HuH-7 (cell line): ENCODE results near the gene MAP3K14.
"Not testable (repeated sequence)": the region's sequence is repeated elsewhere in the genome, so short reads cannot be mapped to it uniquely, and the experiment has no call there.

Source experiments
- DNase-seq: peaks from one replicate; pipeline ENCODE4 v3.0.0; 2011; ENCODE audit warnings: low spot score

MAP3K14 gene

DNA sequence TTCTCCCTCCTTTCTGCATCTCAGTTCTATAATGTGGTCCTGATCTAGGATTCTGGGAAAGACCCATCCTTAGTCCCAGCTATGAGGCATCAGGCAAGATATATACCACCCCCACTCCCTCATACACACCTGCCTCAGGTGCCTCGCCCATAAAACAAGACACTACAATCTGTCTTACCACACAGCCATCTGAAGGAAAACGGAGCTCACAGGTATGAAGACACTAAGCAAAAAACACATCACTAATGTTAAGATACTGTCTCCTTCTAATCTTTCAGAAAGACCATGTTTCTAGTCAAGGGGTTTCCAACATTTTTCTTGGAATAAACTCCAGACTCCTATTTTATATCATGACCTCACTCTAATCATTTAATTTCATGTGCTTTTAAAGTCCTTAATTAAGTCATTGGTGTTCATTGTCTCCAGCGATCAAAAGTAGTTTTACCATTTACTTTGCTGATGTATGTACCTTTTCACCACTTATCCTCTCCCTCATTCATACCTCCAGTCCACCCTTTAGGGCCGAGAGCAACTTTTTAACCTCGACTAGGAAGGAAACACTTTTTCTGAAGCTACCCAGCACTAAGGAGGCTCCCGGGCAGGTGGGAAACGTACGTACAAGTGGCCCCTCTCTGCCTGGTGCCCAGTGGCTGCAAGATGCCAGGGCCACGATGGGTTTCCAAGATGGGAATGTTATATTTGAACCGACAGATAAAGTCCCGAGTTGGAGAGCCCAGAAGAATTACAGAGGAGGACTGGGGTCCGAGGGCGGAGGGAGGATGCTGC is 979 bp downstream of the MAP3K14 start:
- DNase-seq: no peak

- DNase-seq: no peak
Observed at GRCh38 chr17:45314741-45315647, 1.8 kb downstream of the MAP3K14 start.

DNA sequence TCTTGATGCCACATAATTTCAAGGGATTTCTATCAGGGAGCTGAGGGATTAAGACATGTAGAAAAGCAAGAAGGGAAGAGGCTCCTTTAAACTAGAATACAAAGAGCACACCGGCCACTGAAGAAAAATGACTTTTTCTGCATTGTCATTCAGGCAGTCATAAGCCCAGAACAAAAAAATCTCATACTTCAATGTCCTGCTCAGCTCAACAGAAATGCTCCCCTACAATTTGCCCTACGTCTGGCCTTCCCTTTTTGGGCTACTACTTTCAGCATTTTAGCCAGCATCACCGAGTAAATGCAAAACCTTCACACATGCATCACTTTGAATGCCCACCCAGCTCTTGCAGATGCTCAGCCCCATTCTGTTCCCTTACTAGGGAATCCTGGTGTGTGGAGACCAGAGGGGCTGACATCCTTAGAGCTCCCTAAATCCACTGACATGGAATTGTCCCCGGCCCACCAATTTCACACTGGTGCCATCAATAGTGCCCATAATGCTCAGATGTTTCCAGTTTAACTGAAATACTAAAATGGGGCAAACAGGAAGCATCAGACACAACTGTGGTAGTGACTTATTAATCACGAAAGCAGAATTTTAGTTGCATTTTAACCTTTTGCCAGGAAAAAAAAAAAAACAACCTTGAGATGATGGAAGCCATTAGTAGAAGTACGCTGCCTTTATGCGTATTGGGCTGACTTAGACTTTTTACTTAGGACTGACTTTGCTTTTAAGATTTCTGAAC is 2.7 kb downstream of the MAP3K14 start:
- DNase-seq: no peak

DNA sequence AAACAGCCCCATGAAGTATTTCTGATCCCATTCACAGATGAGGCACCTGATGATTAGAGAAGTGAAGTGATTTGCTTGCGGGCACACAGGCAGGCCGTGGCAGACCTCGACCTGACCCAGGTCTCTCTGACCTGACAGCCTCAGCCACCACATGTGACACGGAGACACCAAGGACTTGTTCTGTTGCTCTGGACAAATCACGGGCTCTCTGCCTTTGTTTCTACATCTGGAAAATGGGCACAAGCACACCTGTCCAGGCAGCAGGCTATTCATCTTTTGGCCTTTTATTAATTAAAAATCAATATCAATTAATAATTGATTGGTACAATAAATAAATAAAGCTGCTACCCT is 3.4 kb downstream of the MAP3K14 start:
- DNase-seq: no peak

GRCh38 chr17:45312477-45313420 is 4.1 kb downstream of the MAP3K14 start:
- DNase-seq: no peak

GRCh38 chr17:45311760-45312476 is 4.9 kb downstream of the MAP3K14 start:
- peak; percentile 59 for DNase-seq

DNA sequence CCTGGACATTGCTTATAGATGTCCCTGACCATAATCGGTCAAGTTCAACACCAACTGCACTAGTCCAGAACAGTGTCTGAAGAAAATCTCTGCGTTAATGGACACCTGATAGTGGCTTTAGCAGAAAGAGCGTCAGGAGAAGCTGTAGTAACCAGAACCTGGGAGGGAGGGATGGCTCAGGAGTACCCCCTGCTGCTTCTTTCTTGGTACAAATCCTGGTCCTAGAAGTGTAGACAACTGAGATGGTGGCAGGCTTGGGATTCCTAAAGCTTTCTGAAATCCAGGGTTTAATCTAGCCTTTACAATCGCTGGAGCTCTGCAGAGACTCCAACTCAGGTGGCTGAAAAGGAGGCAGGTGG is 5.4 kb downstream of the MAP3K14 start:
- no peak for DNase-seq

GRCh38 chr17:45310380-45311324 is 6.2 kb downstream of the MAP3K14 start:
- DNase-seq: no peak

GRCh38 chr17:45309400-45309799 is 7.4 kb downstream of the MAP3K14 start:
- no peak for DNase-seq

DNA sequence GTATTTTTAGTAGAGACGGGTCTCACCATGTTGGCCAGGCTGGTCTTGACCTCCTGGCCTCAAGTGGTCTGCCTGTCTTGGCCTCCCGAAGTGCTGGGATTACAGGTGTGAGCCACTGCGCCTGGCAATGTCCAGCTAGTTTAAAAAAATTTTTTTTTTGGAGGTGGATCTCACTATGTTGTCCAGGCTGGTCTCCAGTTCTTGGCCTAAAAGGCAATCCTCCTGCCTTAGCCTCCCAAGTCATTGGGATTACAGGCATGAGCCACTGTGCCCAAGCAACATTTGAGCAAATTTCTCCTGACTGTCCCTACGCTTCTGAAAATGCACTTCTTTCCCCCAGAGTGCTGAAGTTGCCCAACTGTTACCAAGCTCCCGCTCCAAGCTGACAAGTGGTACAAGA is 8.0 kb downstream of the MAP3K14 start:
- no peak for DNase-seq

DNA sequence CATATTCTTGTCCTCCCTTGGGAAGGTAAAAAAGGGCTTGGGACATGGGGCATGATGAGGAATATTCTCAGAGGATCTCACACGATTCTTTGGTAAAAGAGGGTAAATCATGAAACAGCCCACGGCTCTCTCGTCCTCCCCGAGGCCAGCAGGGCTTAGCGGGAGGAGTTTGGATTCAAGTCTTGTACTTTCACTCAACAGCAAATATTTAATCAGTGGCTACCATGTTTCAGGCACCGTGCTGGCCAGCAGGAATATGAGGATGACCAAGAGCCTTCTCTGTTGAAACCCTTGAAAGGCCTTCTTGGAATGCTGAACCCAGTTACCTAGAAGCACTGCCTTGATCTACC is 8.8 kb downstream of the MAP3K14 start:
- DNase-seq: no peak

- no peak for DNase-seq
Observed at GRCh38 chr17:45307290-45308015, 9.4 kb downstream of the MAP3K14 start.

DNA sequence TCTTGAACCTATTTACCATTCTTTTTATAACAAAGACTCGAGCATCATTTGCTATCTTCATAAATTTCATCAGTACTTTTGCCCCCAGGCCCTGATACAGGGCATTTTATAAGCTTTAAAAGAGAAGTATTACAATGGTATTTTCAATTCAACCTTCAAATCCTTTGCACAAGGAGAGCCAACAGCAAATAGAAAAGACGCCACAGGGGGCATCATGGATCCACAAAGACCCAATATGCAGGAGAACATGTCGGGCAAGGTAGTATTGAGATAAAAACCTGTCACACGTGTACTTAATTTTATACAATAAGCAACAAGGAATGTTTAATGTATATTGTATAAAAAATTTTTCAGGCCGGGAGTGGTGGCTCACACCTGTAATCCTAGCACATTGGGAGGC is 10.2 kb downstream of the MAP3K14 start:
- no peak for DNase-seq

- DNase-seq: no peak
Observed at GRCh38 chr17:45306094-45306493, 10.7 kb downstream of the MAP3K14 start.

DNA sequence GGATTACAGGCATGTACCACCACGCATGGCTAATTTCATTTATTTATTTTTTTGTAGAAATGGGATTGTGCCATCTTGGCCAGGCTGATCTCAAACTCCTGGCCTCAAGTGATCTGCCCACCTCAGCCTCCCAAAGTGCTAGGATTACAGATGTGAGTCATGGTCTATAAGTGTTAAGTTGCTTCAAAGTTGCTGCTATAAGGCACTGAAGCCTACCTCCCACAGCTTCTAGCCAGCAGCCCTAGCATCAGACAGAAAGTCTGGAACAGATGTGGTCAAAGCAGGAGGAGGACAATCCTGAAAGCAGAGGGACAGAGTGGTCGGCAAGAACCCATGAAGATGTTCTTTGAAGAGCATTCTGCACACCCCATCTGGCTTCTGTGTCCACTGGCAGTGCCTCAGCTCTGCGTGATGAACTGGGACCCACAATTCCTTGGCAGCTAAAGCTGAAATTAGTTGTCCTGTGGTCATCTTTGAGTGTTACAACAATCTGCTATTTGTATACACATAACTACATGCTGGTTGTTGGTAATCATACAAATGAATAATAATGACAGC is 11.2 kb downstream of the MAP3K14 start:
- no peak for DNase-seq

- no peak for DNase-seq
Observed at GRCh38 chr17:45302649-45303173, 14.1 kb downstream of the MAP3K14 start.

GRCh38 chr17:45302220-45302619 is 14.6 kb downstream of the MAP3K14 start:
- DNase-seq: not testable (repeated sequence)

GRCh38 chr17:45301674-45302073 is 15.1 kb downstream of the MAP3K14 start:
- no peak for DNase-seq
